ENCODE data around the gene ITIH6. TPM values are rescaled to one million over a fixed set of nuclear protein-coding genes. Genes with fewer than 3 reads are reported as not detected.

Gene ITIH6
- total RNA-seq, 6 experiments from 2014 or later = not detected

GRCh38 chrX:54824195-54824594 lies 26.1 kb upstream of the ITIH6 start:
- TF ChIP-seq POLR2A (IDR thresholded peaks at IDR 0.05) (no peak), CTCF (IDR thresholded peaks at IDR 0.05) (no peak)
- intact Hi-C loops (cut with DNase I) = no loop called here
- no peaks in the 10 kb centered on the region for H3K27me3 ChIP-seq
- H3K4me3 ChIP-seq = no peak overlapping the region
- H3K4me1 ChIP-seq = no peaks in the 10 kb centered on the region
- H3K27ac ChIP-seq = no peak overlapping the region
- whole genome bisulfite sequencing (ENCODE audit: insufficient coverage, low coverage, low lambda C conversion rate, missing lambda C conversion rate) = 67% methylated on average over 1 of the region's 5 CpGs
- ATAC-seq (no peak), DNase-seq (no peak)
- H3K36me3 ChIP-seq = no peaks in the 10 kb centered on the region
- H3K9me3 ChIP-seq = no peaks in the 10 kb centered on the region

GRCh38 chrX:54821310-54821709 lies 23.3 kb upstream of the ITIH6 start:
- Histone ChIP-seq H3K36me3 (no peaks in the 10 kb centered on the region), H3K4me1 (no peaks in the 10 kb centered on the region), H3K27ac (no peak overlapping the region), H3K9me3 (no peaks in the 10 kb centered on the region), H3K27me3 (no peaks in the 10 kb centered on the region), H3K4me3 (no peak overlapping the region)
- WGBS (ENCODE audit: insufficient coverage, low coverage, low lambda C conversion rate, missing lambda C conversion rate) = 47% methylated on average over 2 of the region's 2 CpGs
- DNase-seq (no peak), ATAC-seq (no peak)
- TF ChIP-seq POLR2A (IDR thresholded peaks at IDR 0.05) (no peak), CTCF (IDR thresholded peaks at IDR 0.05) (no peak)
- intact Hi-C loops (cut with DNase I) = no loop called here

GRCh38 chrX:54820737-54821136 lies 22.7 kb upstream of the ITIH6 start:
- DNase-seq = no peak
- no peak for TF ChIP-seq POLR2A (IDR thresholded peaks at IDR 0.05)
- no peak for TF ChIP-seq CTCF (IDR thresholded peaks at IDR 0.05)
- no CpG with 5 or more reads among the region's 7 CpGs for WGBS (ENCODE audit: insufficient coverage, low coverage, low lambda C conversion rate, missing lambda C conversion rate)

GRCh38 chrX:54819201-54819600 lies 21.1 kb upstream of the ITIH6 start:
- no peaks in the 10 kb centered on the region for H3K9me3 ChIP-seq
- H3K4me3 ChIP-seq = no peak overlapping the region
- no peak for TF ChIP-seq CTCF (IDR thresholded peaks at IDR 0.05)
- no peak for TF ChIP-seq POLR2A (IDR thresholded peaks at IDR 0.05)
- H3K36me3 ChIP-seq = peaks cover 0 to 7% (median 0%) of the 10 kb centered on the region in 4 donors
- ATAC-seq = peak; percentile 50 to 85 (median 78)
- no peaks in the 10 kb centered on the region for H3K27me3 ChIP-seq
- intact Hi-C loops (cut with DNase I) = no loop called here
- peak in 1 of 3 donors; percentile 49 for DNase-seq
- WGBS (ENCODE audit: insufficient coverage, low coverage, low lambda C conversion rate, missing lambda C conversion rate) = 46% methylated on average over 8 of the region's 8 CpGs
- H3K27ac ChIP-seq = no peak overlapping the region
- H3K4me1 ChIP-seq = no peaks in the 10 kb centered on the region

More at GRCh38 chrX:54820737-54821136, 22.7 kb upstream of the ITIH6 start:
- Histone ChIP-seq H3K27me3 (no peaks in the 10 kb centered on the region), H3K9me3 (no peaks in the 10 kb centered on the region), H3K27ac (no peak overlapping the region), H3K4me3 (no peak overlapping the region), H3K4me1 (no peaks in the 10 kb centered on the region), H3K36me3 (no peaks in the 10 kb centered on the region)
- intact Hi-C loops (cut with DNase I) = no loop called here
- ATAC-seq = no peak

- DNase-seq (no peak), ATAC-seq (no peak)
- WGBS (ENCODE audit: insufficient coverage, low coverage, low lambda C conversion rate, missing lambda C conversion rate) = 63% methylated on average over 4 of the region's 5 CpGs
- H3K4me1 ChIP-seq = no peaks in the 10 kb centered on the region
- TF ChIP-seq POLR2A (IDR thresholded peaks at IDR 0.05) (no peak), CTCF (IDR thresholded peaks at IDR 0.05) (no peak)
- peaks cover 0 to 7% (median 0%) of the 10 kb centered on the region in 4 donors for H3K36me3 ChIP-seq
- no peak overlapping the region for H3K4me3 ChIP-seq
- H3K9me3 ChIP-seq = no peaks in the 10 kb centered on the region
- intact Hi-C loops (cut with DNase I) = no loop called here
- H3K27me3 ChIP-seq = no peaks in the 10 kb centered on the region
- no peak overlapping the region for H3K27ac ChIP-seq
Measured at GRCh38 chrX:54818221-54818620, 20.2 kb upstream of the ITIH6 start.

All from right lobe of liver (tissue), 6 donors.